Mucosa of descending colon (tissue), 3 donors: ENCODE measurements around the gene ZNF207. TPM values are rescaled to one million over a fixed set of nuclear protein-coding genes. Genes with fewer than 3 reads are reported as not detected.
"Not testable (repeated sequence)": the region's sequence is repeated elsewhere in the genome, so short reads cannot be mapped to it uniquely, and the experiment has no call there.

Experiments used
- ATAC-seq: fragments of 200-7000 bp; cut with Tn5 transposase; one replicate; pipeline ENCODE4 v1.9.1; 2020; ENCODE audit warnings: mild to moderate bottlenecking, moderate library complexity
- DNase-seq, 3 donors: peaks; one replicate each; pipeline ENCODE4 v3.0.0-alpha.2; 2020
- H3K36me3 ChIP-seq: fragments of 200-600 bp; one replicate; pipeline ENCODE4 v1.8.0; 2021; ENCODE audit warnings: low read depth, mild to moderate bottlenecking
- H3K4me1 ChIP-seq: fragments of 200-600 bp; one replicate; pipeline ENCODE4 v1.8.0; 2021; ENCODE audit warnings: low read depth, mild to moderate bottlenecking
- H3K4me3 ChIP-seq: fragments of 200-600 bp; one replicate; pipeline ENCODE4 v1.8.0; 2021; ENCODE audit warnings: mild to moderate bottlenecking
- H3K9me3 ChIP-seq: fragments of 200-600 bp; one replicate; pipeline ENCODE4 v1.8.0; 2021; ENCODE audit warnings: mild to moderate bottlenecking
- CTCF ChIP-seq: fragments of 200-600 bp; IDR thresholded peaks from one replicate; pipeline ENCODE4 v1.8.0; 2022; ENCODE audit warnings: antibody characterized with exemption, mild to moderate bottlenecking
- intact Hi-C, 2 donors: fragments of 100-400 bp; cut with DNase I in 1 of 2; cut with micrococcal nuclease in 1 of 2; formaldehyde crosslinking; loops; one replicate each; pipeline versions ENCODE4 v1.11.0 to v1.11.1; 2022; cut with DNase I, micrococcal nuclease
- microRNA-seq: library from miRNA; unstranded; fragments of <30 nt; microRNA quantifications from one replicate; pipeline ENCODE4, GENCODE V29; 2019
- total RNA-seq, 3 donors: library from RNA; stranded (reverse); fragmentation: NEBNext Ultra II Directional in 2 of 3; extraction: Animal tissue kit (Norgen Biotek cat#: 25700) in 2 of 3; gene quantifications; one replicate each; pipeline versions ENCODE4 v1.2.1 to v1.2.4, GENCODE V29; 2021 to 2023
- donor health status: DM: no; HTN: no; CAD: no; lungs with moderate emphysema.
- donor health status: DM: no; HTN: no; CAD: no.
- donor health status: DM: no; HTN: yes; CAD: no.

The ZNF207 gene
- total RNA-seq, 3 donors from 2014 or later: 141 to 168 (median 161) TPM

- DNase-seq (no peak), ATAC-seq (no peak)
- Histone ChIP-seq H3K4me3 (no peak overlapping the region), H3K4me1 (no peaks in the 10 kb centered on the region), H3K9me3 (no peaks in the 10 kb centered on the region), H3K36me3 (no peaks in the 10 kb centered on the region)
- intact Hi-C loops: no loop called here
- TF ChIP-seq CTCF: no peak
These were observed 43.9 kb downstream of the ZNF207 start for GRCh38 chr17:32393904-32394303.

DNA sequence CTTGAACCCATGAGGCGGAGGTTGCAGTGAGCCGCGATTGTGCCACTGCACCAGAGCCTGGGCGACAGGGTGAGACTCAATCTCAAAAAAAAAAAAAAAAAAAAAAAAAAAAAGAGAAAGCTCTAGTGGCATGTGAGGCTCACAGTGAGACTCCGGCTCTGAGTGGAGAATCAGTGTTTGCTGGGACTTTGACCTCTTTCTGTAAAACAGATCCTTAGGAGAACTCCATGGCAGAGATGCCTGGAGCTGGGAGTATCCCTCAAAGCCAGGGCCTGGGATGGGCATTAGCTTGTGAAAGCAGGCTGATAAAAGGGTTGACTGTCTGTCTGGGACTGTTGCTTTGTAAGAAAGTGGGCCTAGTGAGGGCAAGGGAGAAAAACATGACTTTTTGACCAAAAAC, 46.4 kb downstream of the ZNF207 start:
- peak in 1 of 3 donors; percentile 23 for DNase-seq
- peak; percentile 87 for ATAC-seq

DNA sequence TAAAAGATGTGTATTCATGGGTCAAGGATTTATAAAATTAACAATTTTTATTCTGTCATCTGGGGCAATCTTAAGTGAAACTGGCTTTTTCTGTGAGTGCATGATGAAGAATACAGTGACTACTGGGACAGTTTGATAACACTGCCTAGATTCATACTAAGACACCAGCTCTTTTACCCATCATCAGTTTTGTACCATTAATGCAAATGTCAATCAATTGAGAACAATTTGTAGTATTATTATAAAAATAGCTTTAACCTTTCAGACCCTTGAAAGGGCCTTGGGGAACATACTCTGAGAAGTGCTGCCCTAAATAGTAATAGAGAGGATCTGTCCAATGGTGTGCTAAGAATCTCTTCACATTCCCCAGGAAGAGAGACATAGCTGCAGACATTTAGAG, 49.0 kb downstream of the ZNF207 start:
- Histone ChIP-seq H3K4me1 (no peaks in the 10 kb centered on the region), H3K4me3 (no peak overlapping the region), H3K9me3 (no peaks in the 10 kb centered on the region), H3K36me3 (no peaks in the 10 kb centered on the region)
- DNase-seq (no peak), ATAC-seq (no peak)
- TF ChIP-seq CTCF: no peak
- intact Hi-C loops: no loop called here

More for the DNA sequence above, 46.4 kb downstream of the ZNF207 start:
- no peaks in the 10 kb centered on the region for H3K9me3 ChIP-seq
- H3K4me3 ChIP-seq: no peak overlapping the region
- intact Hi-C loops: no loop called here
- no peaks in the 10 kb centered on the region for H3K4me1 ChIP-seq
- H3K36me3 ChIP-seq: no peaks in the 10 kb centered on the region
- no peak for TF ChIP-seq CTCF

DNA sequence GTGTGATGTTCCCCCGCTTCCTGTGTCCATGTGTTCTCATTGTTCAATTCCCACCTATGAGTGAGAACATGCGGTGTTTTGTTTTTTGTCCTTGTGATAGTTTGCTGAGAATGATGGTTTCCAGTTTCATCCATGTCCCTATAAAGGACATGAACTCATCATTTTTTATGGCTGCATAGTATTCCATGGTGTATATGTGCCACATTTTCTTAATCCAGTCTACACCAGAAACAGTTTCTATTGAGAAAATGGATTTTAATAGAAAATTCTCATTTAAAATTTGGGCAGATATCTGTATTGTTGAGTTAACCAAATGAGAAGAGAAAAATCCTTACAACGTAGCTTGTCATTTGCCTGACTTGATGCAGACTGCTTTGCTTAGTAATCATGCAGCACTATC, 60.1 kb downstream of the ZNF207 start:
- ATAC-seq: not testable (repeated sequence)

GRCh38 chr17:32426894-32427293, 76.9 kb downstream of the ZNF207 start:
- ATAC-seq (no peak), DNase-seq (no peak)
- Histone ChIP-seq H3K9me3 (peaks cover 13% of the 10 kb centered on the region), H3K36me3 (no peaks in the 10 kb centered on the region), H3K4me3 (no peak overlapping the region), H3K4me1 (no peaks in the 10 kb centered on the region)
- no peak for TF ChIP-seq CTCF
- intact Hi-C loops: no loop called here

More for the DNA sequence above, 60.1 kb downstream of the ZNF207 start:
- DNase-seq, intact Hi-C loops, H3K36me3 ChIP-seq, H3K4me3 ChIP-seq, H3K9me3 ChIP-seq, H3K4me1 ChIP-seq: not testable (repeated sequence)

GRCh38 chr17:32429598-32429997, 79.6 kb downstream of the ZNF207 start:
- Histone ChIP-seq H3K4me1 (no peaks in the 10 kb centered on the region), H3K9me3 (peaks cover 13% of the 10 kb centered on the region), H3K36me3 (no peaks in the 10 kb centered on the region), H3K4me3 (no peak overlapping the region)
- intact Hi-C loops: no loop called here
- ATAC-seq (no peak), DNase-seq (no peak)
- TF ChIP-seq CTCF: no peak

Small RNA genes within 50 kb of the gene (microRNA-seq; reads per million reads assigned to microRNA genes)
- gene MIR632: 1.4 reads per million

Other genes starting within 250 kb of the ZNF207 start
- 10 to 100 TPM; 21.2 to 48.6 (median 21.4) TPM for gene RHOT1, start 207.7 kb upstream of the ZNF207 start, total RNA-seq
- gene RHBDL3, start 84.3 kb upstream of the ZNF207 start, total RNA-seq: 1 to 10 TPM in 2 of 3 donors, under 1 TPM in 1; 0.52 to 2.3 (median 1.3) TPM
- gene C17orf75, start 8.0 kb upstream of the ZNF207 start, total RNA-seq: 10 to 100 TPM; 10.3 to 14.8 (median 12.9) TPM
- 10 to 100 TPM; 81.5 to 99.2 (median 85.8) TPM for gene PSMD11, start 94.4 kb downstream of the ZNF207 start, total RNA-seq
- 1 to 10 TPM in 2 of 3 donors, under 1 TPM in 1; 0.72 to 2.1 (median 1.3) TPM for gene CDK5R1, start 136.8 kb downstream of the ZNF207 start, total RNA-seq